Astrocyte (in vitro differentiated cells and primary cell): Measurements from ENCODE around the gene FCRL3.

Experiments used
- CTCF ChIP-seq: IDR thresholded peaks from 2 replicates; pipeline ENCODE4 v1.5.1; 2011; ENCODE audit warnings: low read depth, mild to moderate bottlenecking, inconsistent platforms, low read length, moderate library complexity; ENCODE audit not compliant: insufficient read depth
- EZH2 ChIP-seq: IDR thresholded peaks from 2 replicates; pipeline ENCODE4 v1.6.1; 2012; ENCODE audit warnings: mild to moderate bottlenecking, low read length, inconsistent platforms; ENCODE audit not compliant: insufficient read depth

GRCh38 chr1:157678721-157679120 lies 21.8 kb downstream of the FCRL3 start:
- no peak for TF ChIP-seq CTCF
- TF ChIP-seq EZH2 = no peak
